Karpas-422 (cell line): ENCODE data around the gene ERBB2. TPM values are rescaled to one million over a fixed set of nuclear protein-coding genes. Genes with fewer than 3 reads are reported as not detected.
A peak's percentile ranks its signal among the peaks of the same experiment; 100 is the strongest.

Experiments used
- DNase-seq: peaks from one replicate; pipeline ENCODE4 v3.0.0-alpha.2; 2015
- H2AFZ ChIP-seq: fragments of 200-600 bp; sonication (generic); 2 replicates; pipeline ENCODE4 v1.6.1; 2014; ENCODE audit warnings: antibody characterized with exemption, low read length, mixed read lengths
- H3K27ac ChIP-seq: fragments of 200-600 bp; sonication (generic); 2 replicates; pipeline ENCODE4 v1.5.1; 2014; ENCODE audit warnings: mild to moderate bottlenecking, low read length, moderate library complexity
- H3K27me3 ChIP-seq: fragments of 200-600 bp; sonication (generic); 2 replicates; pipeline ENCODE4 v1.6.1; 2014; ENCODE audit warnings: low read length, mixed read lengths
- H3K36me3 ChIP-seq: fragments of 200-600 bp; sonication (generic); 2 replicates; pipeline ENCODE4 v1.6.1; 2014; ENCODE audit warnings: low read length, mixed read lengths; ENCODE audit not compliant: insufficient read depth
- H3K4me1 ChIP-seq: fragments of 200-600 bp; sonication (generic); 2 replicates; pipeline ENCODE4 v1.6.1; 2014; ENCODE audit warnings: mild to moderate bottlenecking, low read length, mixed read lengths
- H3K4me2 ChIP-seq: fragments of 200-600 bp; sonication (generic); 2 replicates; pipeline ENCODE4 v1.6.1; 2014; ENCODE audit warnings: low read length, low read depth, mild to moderate bottlenecking; ENCODE audit not compliant: poor library complexity, severe bottlenecking
- H3K4me3 ChIP-seq: fragments of 200-600 bp; sonication (generic); 2 replicates; pipeline ENCODE4 v1.5.1; 2014; ENCODE audit warnings: mild to moderate bottlenecking, antibody characterized with exemption, low read length, mixed read lengths
- H3K79me2 ChIP-seq: fragments of 200-600 bp; sonication (generic); 2 replicates; pipeline ENCODE4 v1.6.1; 2014; ENCODE audit warnings: mild to moderate bottlenecking, low read length, mixed read lengths
- H3K9ac ChIP-seq: fragments of 200-600 bp; sonication (generic); 2 replicates; pipeline ENCODE4 v1.6.0; 2014; ENCODE audit warnings: low read length
- H3K9me2 ChIP-seq: fragments of 200-600 bp; sonication (generic), shearing (Covaris generic); replicated peaks from 2 replicates; pipeline ENCODE4 v1.6.0; 2014; ENCODE audit warnings: mild to moderate bottlenecking, low read length, moderate library complexity; ENCODE audit not compliant: insufficient read depth
- H3K9me3 ChIP-seq: fragments of 300-700, 200-600 bp; sonication (generic); 2 replicates; pipeline ENCODE4 v1.6.1; 2014; ENCODE audit warnings: low read length, mixed read lengths
- H4K20me1 ChIP-seq: fragments of 200-600 bp; sonication (generic); 2 replicates; pipeline ENCODE4 v1.6.1; 2014; ENCODE audit warnings: mild to moderate bottlenecking, antibody characterized with exemption, low read length, low read depth; ENCODE audit not compliant: insufficient read depth
- small RNA-seq: library from RNA; depleted of rRNA; stranded (forward); fragments of <200 nt; gene quantifications from one replicate; pipeline ENCODE3, GENCODE V24; 2014
- total RNA-seq: library from RNA; depleted of rRNA; stranded (reverse); fragments of >200 nt; shearing (Covaris generic); gene quantifications from 2 replicates; pipeline ENCODE4 v1.2.3, GENCODE V29; 2014; ENCODE audit warnings: low replicate concordance; rRNA removed

ERBB2 gene
- total RNA-seq, 1 experiment from 2014 or later: 7.3 TPM

DNA sequence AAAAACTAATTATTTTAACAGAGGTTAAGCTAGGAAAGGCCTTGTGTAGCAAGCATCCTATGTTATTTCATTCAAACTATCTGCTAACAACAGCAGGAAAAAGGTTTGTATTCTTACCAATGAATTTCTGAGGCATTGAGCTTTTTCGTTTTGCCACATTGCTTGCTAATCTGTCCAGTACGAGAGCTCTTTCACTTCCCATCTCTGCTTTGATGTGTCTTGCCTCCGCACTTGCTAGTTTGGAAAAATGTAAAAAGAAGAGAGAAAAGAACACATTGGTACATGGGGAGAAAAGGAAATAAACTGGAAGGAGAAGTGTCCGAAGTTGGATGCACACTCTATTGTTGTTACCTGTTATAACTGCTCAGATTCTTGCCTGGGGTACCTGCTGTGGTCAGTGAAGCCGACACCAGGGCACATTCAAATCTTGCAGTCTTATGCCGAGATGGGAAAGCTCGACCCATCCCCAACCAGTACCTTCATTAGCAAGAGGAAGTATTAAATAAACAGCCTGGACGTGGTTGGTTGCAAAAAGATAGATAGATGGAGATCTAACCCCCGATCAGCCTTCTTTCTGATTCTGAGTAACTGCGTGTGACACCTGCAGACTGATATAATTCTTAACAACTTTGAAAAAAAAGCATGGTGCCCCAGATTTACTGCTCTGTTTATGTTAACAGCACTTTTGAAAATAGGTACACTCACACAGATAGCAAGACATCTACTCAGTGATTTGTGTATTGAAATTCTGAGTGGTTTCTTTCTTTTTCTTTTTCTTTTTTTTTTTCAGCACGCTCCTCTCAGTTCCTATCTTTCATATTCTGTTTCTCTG is 77.9 kb downstream of the ERBB2 start:
- Histone ChIP-seq H2AFZ (no peak overlapping the region), H3K9me3 (no peaks in the 10 kb centered on the region), H3K4me3 (peak overlapping the region; percentile 62), H3K36me3 (peaks cover 59% of the 10 kb centered on the region; the same call in 1 of the 2 replicates), H3K9me2 (no peaks in the 10 kb centered on the region), H4K20me1 (no peaks in the 10 kb centered on the region), H3K27me3 (no peaks in the 10 kb centered on the region), H3K9ac (peak overlapping the region; percentile 71), H3K4me1 (peaks cover 94% of the 10 kb centered on the region), H3K79me2 (peaks cover 86% of the 10 kb centered on the region), H3K4me2 (peak overlapping the region; percentile 65), H3K27ac (peak overlapping the region; percentile 96)
- DNase-seq: peak; percentile 80

Small RNA genes lying within 50 kb of the gene (small RNA-seq; reads per million reads assigned to genes)
- gene MIR4728: not detected

Other genes with a start within 250 kb of the ERBB2 start
- 26.0 and 40.0 TPM in 2 replicates for gene MED1, start 248.8 kb upstream of the ERBB2 start, total RNA-seq
- 58.8 and 67.0 TPM in 2 replicates for gene CDK12, start 238.6 kb upstream of the ERBB2 start, total RNA-seq
- gene NEUROD2, start 92.1 kb upstream of the ERBB2 start, total RNA-seq: not detected in 2 replicates
- gene PPP1R1B, start 73.1 kb upstream of the ERBB2 start, total RNA-seq: not detected in 2 replicates
- 42.9 and 43.5 TPM in 2 replicates for gene STARD3, start 62.9 kb upstream of the ERBB2 start, total RNA-seq
- 1.5 and 1.9 TPM in 2 replicates for gene TCAP, start 34.7 kb upstream of the ERBB2 start, total RNA-seq
- 6.8 TPM in 1 of 2 replicates, not detected in the other for gene PNMT, start 31.6 kb upstream of the ERBB2 start, total RNA-seq
- 10.6 and 20.2 TPM in 2 replicates for gene PGAP3, start 12.0 kb upstream of the ERBB2 start, total RNA-seq
- 77.8 and 78.6 TPM in 2 replicates for gene MIEN1, start 30.5 kb downstream of the ERBB2 start, total RNA-seq
- gene GRB7, start 37.9 kb downstream of the ERBB2 start, total RNA-seq: 0.18 and 1.5 TPM in 2 replicates
- gene IKZF3, start 164.2 kb downstream of the ERBB2 start, total RNA-seq: 83.0 and 137 TPM in 2 replicates
- 3.9 and 10.4 TPM in 2 replicates for gene ZPBP2, start 168.1 kb downstream of the ERBB2 start, total RNA-seq
- 14.8 and 21.3 TPM in 2 replicates for gene GSDMB, start 218.6 kb downstream of the ERBB2 start, total RNA-seq
- 41.4 and 46.8 TPM in 2 replicates for gene ORMDL3, start 227.5 kb downstream of the ERBB2 start, total RNA-seq
- 0.86 TPM in 1 of 2 replicates, not detected in the other for gene LRRC3C, start 227.7 kb downstream of the ERBB2 start, total RNA-seq